Jurkat, Clone E6-1 (cell line): ENCODE measurements around the gene UGGT2.
"Not testable (repeated sequence)": the region's sequence is repeated elsewhere in the genome, so short reads cannot be mapped to it uniquely, and the experiment has no call there.

Source experiments
- DNase-seq: peaks from one replicate; pipeline ENCODE4 v3.0.0-alpha.2; 2011; ENCODE audit warnings: low read depth, low spot score
- H3K4me3 ChIP-seq: 2 replicates; pipeline ENCODE4 v1.5.1; 2011; ENCODE audit warnings: mild to moderate bottlenecking, low read length, control low read depth, moderate library complexity

The UGGT2 gene

GRCh38 chr13:95781016-95781415, 272.2 kb downstream of the UGGT2 start:
- DNase-seq = no peak
- H3K4me3 ChIP-seq = no peak overlapping the region

GRCh38 chr13:95779522-95779921, 273.7 kb downstream of the UGGT2 start:
- no peak overlapping the region for H3K4me3 ChIP-seq
- no peak for DNase-seq

GRCh38 chr13:95771905-95772304, 281.3 kb downstream of the UGGT2 start:
- no peak for DNase-seq
- H3K4me3 ChIP-seq = no peak overlapping the region

- H3K4me3 ChIP-seq = no peak overlapping the region
- no peak for DNase-seq
Observed at GRCh38 chr13:95763601-95764000, 289.6 kb downstream of the UGGT2 start.

GRCh38 chr13:95762626-95763025, 290.6 kb downstream of the UGGT2 start:
- not testable (repeated sequence) for DNase-seq, H3K4me3 ChIP-seq

- no peak for DNase-seq
- no peak overlapping the region for H3K4me3 ChIP-seq
Observed at GRCh38 chr13:95756072-95756471, 297.1 kb downstream of the UGGT2 start.

GRCh38 chr13:95754069-95754468, 299.1 kb downstream of the UGGT2 start:
- no peak for DNase-seq
- no peak overlapping the region for H3K4me3 ChIP-seq

GRCh38 chr13:95752677-95753076, 300.5 kb downstream of the UGGT2 start:
- DNase-seq = no peak
- H3K4me3 ChIP-seq = no peak overlapping the region
